ENCODE data around the gene PRXL2B.

DNA sequence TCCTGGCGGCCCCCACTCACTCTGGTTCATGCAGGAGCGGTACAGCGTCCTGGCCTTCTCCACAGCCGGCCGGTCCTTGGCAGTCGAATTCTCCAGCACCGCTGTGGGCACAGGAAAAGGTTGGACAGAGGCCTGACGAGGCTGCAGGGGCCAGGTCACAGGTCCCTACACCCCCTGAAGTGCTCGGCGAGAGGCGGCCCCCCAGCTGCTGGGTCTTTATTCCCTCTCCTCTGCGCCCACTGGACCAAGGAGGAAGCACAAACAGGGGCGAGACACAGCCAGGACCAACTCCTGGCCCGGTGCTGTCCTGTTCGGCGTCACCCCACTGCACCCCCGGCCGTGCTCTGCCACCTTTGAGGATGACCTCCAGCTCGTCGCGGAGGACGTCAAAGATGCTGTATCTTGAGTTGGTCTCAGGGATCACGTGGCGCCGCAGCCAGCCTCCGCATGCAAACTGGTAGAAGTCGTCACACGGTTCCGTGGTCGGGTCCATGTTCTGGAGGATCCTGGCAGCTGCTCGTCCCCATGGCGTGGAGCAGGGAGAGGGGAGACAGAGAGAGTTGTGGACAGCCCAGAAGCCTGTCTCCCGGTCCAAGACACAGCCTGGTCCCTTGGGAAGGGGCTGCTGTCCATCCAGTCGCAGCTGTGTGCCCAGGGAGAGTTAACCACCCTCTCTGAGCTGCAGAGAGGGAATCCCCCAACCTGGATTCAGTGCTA is 22.9 kb downstream of the PRXL2B start:
- TF ChIP-seq CTCF (conservative IDR thresholded peaks at IDR 0.05 in 1 of 2, IDR thresholded peaks at IDR 0.05 in 1 of 2; ENCODE audit: extremely low read depth in 1 of 2, insufficient read depth in 1 of 2, low read depth in 1 of 2, low read length in 2 of 2) = no peak
- TF ChIP-seq EZH2 (IDR thresholded peaks at IDR 0.05; ENCODE audit: borderline replicate concordance, low read length) = no peak

Data from mammary epithelial cell (primary cell).